MCF 10A (cell line): ENCODE results near the gene MRPS26. TPM values are rescaled to one million over a fixed set of nuclear protein-coding genes. Genes with fewer than 3 reads are reported as not detected.
A peak's percentile ranks its signal among the peaks of the same experiment; 100 is the strongest.
"Not testable (repeated sequence)": the region's sequence is repeated elsewhere in the genome, so short reads cannot be mapped to it uniquely, and the experiment has no call there.

Source experiments
- BruUV-seq: library from RNA; stranded (reverse); fragments of 400-500 nt; replicated peaks from 2 replicates; lab custom pipeline; 2021; lab: Mats Ljungman, UMichigan
- CTCF ChIA-PET: fragments of 300-600 bp; sonication (Branson Sonifier 250); formaldehyde crosslinking; extraction: SDS; loops from one replicate; lab custom pipeline; 2021; ENCODE audit warnings: antibody characterized with exemption, inconsistent platforms; lab: Yijun Ruan, JAX
- POLR2A ChIA-PET: fragments of 300-600, 350-650 bp; sonication (Branson Sonifier 250); formaldehyde crosslinking; extraction: SDS; loops from one replicate; lab custom pipeline; 2020; ENCODE audit warnings: antibody characterized with exemption, inconsistent platforms; lab: Yijun Ruan, JAX
- DNase-seq: peaks from one replicate; pipeline ENCODE4 v3.0.0-alpha.2; 2018; ENCODE audit not compliant: unreplicated experiment
- H3K27ac Mint-ChIP-seq: one replicate; pipeline ENCODE4 v1.8.0; 2022; ENCODE audit warnings: mild to moderate bottlenecking, low read depth, mixed read lengths; ENCODE audit not compliant: unreplicated experiment
- H3K27me3 Mint-ChIP-seq: one replicate; pipeline ENCODE4 v1.8.0; 2022; ENCODE audit warnings: mixed read lengths; ENCODE audit not compliant: insufficient read depth, unreplicated experiment
- H3K36me3 Mint-ChIP-seq: one replicate; pipeline ENCODE4 v1.8.0; 2022; ENCODE audit warnings: mild to moderate bottlenecking, moderate library complexity, mixed read lengths; ENCODE audit not compliant: insufficient read depth, unreplicated experiment
- H3K4me1 Mint-ChIP-seq: one replicate; pipeline ENCODE4 v1.8.0; 2022; ENCODE audit warnings: mixed read lengths; ENCODE audit not compliant: insufficient read depth, unreplicated experiment
- H3K4me3 Mint-ChIP-seq: one replicate; pipeline ENCODE4 v1.8.0; 2022; ENCODE audit warnings: mild to moderate bottlenecking, moderate library complexity, mixed read lengths; ENCODE audit not compliant: unreplicated experiment
- H3K9me3 Mint-ChIP-seq: one replicate; pipeline ENCODE4 v1.8.0; 2022; ENCODE audit warnings: mixed read lengths; ENCODE audit not compliant: unreplicated experiment
- intact Hi-C: fragments of 100-400 bp; cut with micrococcal nuclease; formaldehyde crosslinking; loops from 2 replicates; pipeline ENCODE4 v1.14.1; 2022
- total RNA-seq: library from RNA; stranded (reverse); gene quantifications from 2 replicates; pipeline ENCODE4 v1.2.3, GENCODE V29; 2022
- TF ChIP-seq, protein P1 (sequence below): fragments of 200-600 bp; IDR thresholded peaks from one replicate; pipeline ENCODE4 v1.8.0; 2022; ENCODE audit warnings: antibody characterized with exemption, mild to moderate bottlenecking; ENCODE audit not compliant: unreplicated experiment

MRPS26 gene
- total RNA-seq, 1 experiment from 2014 or later: 68.4 TPM

GRCh38 chr20:3014179-3014578, 31.7 kb upstream of the MRPS26 start:
- Mint-ChIP-seq H3K4me3 (no peak overlapping the region), H3K27me3 (no peaks in the 10 kb centered on the region), H3K36me3 (peaks cover 36% of the 10 kb centered on the region), H3K9me3 (no peaks in the 10 kb centered on the region), H3K4me1 (peaks cover 9% of the 10 kb centered on the region), H3K27ac (no peak overlapping the region)
- POLR2A ChIA-PET: interaction anchor here (0.7 to 1.1 kb wide), 3 partner anchors 8 to 15 kb away, joined by 3 to 5 read pairs (median 4); no protein-coding TSS in a partner anchor
- intact Hi-C loops: no loop called here
- BruUV-seq: no TSS peak
- TF ChIP-seq, protein P1, sequence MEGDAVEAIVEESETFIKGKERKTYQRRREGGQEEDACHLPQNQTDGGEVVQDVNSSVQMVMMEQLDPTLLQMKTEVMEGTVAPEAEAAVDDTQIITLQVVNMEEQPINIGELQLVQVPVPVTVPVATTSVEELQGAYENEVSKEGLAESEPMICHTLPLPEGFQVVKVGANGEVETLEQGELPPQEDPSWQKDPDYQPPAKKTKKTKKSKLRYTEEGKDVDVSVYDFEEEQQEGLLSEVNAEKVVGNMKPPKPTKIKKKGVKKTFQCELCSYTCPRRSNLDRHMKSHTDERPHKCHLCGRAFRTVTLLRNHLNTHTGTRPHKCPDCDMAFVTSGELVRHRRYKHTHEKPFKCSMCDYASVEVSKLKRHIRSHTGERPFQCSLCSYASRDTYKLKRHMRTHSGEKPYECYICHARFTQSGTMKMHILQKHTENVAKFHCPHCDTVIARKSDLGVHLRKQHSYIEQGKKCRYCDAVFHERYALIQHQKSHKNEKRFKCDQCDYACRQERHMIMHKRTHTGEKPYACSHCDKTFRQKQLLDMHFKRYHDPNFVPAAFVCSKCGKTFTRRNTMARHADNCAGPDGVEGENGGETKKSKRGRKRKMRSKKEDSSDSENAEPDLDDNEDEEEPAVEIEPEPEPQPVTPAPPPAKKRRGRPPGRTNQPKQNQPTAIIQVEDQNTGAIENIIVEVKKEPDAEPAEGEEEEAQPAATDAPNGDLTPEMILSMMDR: no peak
- DNase-seq: no peak
- CTCF ChIA-PET: interaction anchor here (0.6 to 3.3 kb wide), 2 partner anchors 13 to 98 kb away, joined by 3 to 12 read pairs; no protein-coding TSS in a partner anchor

DNA sequence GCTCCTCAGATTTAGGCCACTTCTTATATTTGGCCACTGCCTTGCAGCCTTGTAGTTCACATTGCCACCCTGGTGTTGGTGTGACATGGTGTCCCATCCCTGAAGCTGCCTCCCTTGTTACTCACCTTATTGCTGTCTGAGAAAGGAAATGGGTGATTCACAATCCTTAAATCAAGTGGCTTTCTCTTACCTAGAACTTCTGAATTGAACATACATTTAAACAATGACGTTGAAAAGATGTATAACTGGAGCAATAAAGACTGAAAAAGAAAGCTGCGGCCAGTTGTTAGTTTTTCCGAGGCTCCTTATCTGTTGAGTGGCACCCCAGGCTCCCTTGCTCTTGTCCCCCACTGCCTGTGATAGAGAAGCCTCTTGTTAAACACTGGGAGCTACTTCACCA, 31.2 kb upstream of the MRPS26 start:
- TF ChIP-seq, protein P1: no peak
- no TSS peak for BruUV-seq
- Mint-ChIP-seq H3K36me3 (peaks cover 34% of the 10 kb centered on the region), H3K9me3 (no peaks in the 10 kb centered on the region), H3K27ac (no peak overlapping the region), H3K4me3 (no peak overlapping the region), H3K4me1 (peaks cover 9% of the 10 kb centered on the region), H3K27me3 (no peaks in the 10 kb centered on the region)
- POLR2A ChIA-PET: interaction anchor here (0.7 to 1.1 kb wide), 2 partner anchors 8 to 14 kb away, joined by 3 to 5 read pairs; no protein-coding TSS in a partner anchor
- intact Hi-C loops: no loop called here
- CTCF ChIA-PET: interaction anchor here (0.6 to 3.3 kb wide), 2 partner anchors 13 to 98 kb away, joined by 3 to 12 read pairs; no protein-coding TSS in a partner anchor
- DNase-seq: peak; percentile 0

GRCh38 chr20:3015302-3015701, 30.6 kb upstream of the MRPS26 start:
- DNase-seq, H3K27ac Mint-ChIP-seq, intact Hi-C loops, H3K4me1 Mint-ChIP-seq, BruUV-seq, H3K27me3 Mint-ChIP-seq, H3K4me3 Mint-ChIP-seq, H3K9me3 Mint-ChIP-seq: not testable (repeated sequence)
- ChIA-PET CTCF (interaction anchor here (0.6 to 3.3 kb wide), 3 partner anchors 14 to 101 kb away, joined by 3 to 12 read pairs (median 3); no protein-coding TSS in a partner anchor), POLR2A (interaction anchor here (1.1 kb wide), 1 partner anchor 9 kb away, joined by 3 read pairs; no protein-coding TSS in a partner anchor)
- H3K36me3 Mint-ChIP-seq: peaks cover 34% of the 10 kb centered on the region

DNA sequence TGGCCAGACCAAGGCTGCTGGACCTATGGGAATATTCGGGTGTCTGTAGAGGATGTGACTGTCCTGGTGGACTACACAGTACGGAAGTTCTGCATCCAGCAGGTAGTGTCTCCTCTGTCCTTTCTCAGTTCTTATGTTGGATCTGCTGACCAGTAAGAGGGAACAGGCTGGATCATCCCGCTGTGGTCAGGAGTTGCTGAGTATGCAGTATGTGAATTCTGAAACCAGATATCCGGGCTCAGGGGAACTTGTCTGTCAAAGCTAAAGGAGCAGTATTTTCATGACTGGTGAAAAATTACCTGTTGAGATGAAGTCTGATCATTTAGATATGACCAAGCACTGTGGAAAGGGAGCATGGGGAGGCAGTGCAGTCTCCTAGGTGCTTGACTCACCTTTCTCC, 24.5 kb upstream of the MRPS26 start:
- no TSS peak for BruUV-seq
- no peak overlapping the region for H3K27ac Mint-ChIP-seq

More for the DNA sequence above, 24.5 kb upstream of the MRPS26 start:
- peaks cover 50% of the 10 kb centered on the region for H3K36me3 Mint-ChIP-seq
- no peaks in the 10 kb centered on the region for H3K9me3 Mint-ChIP-seq
- intact Hi-C loops: no loop called here
- CTCF ChIA-PET: no interaction called here
- no peak for DNase-seq
- POLR2A ChIA-PET: no interaction called here
- no peaks in the 10 kb centered on the region for H3K4me1 Mint-ChIP-seq
- TF ChIP-seq, protein P1: no peak
- H3K27me3 Mint-ChIP-seq: no peaks in the 10 kb centered on the region
- no peak overlapping the region for H3K4me3 Mint-ChIP-seq
